Thyroid gland (tissue), 4 donors: ENCODE measurements around the gene ACAA1. TPM values are rescaled to one million over a fixed set of nuclear protein-coding genes. Genes with fewer than 3 reads are reported as not detected.

Source experiments
- DNase-seq, 2 donors: peaks; one replicate each; pipeline ENCODE4 v3.0.0-alpha.2; 2019
- H3K27ac ChIP-seq, 3 donors: fragments of 200-600 bp; sonication (generic); 1 replicate in 2 of 3; 2 replicates in 1 of 3; pipeline ENCODE4 v1.5.1; 2016 to 2019; ENCODE audit warnings: mild to moderate bottlenecking in 1 of 3, moderate library complexity in 1 of 3
- H3K27me3 ChIP-seq: fragments of 200-600 bp; sonication (generic); one replicate; pipeline ENCODE4 v1.5.1; 2019
- H3K36me3 ChIP-seq, 2 donors: fragments of 200-600 bp; sonication (generic); one replicate each; pipeline ENCODE4 v1.5.1; 2016 to 2019
- H3K4me1 ChIP-seq, 2 donors: fragments of 200-600 bp; sonication (generic); one replicate each; pipeline ENCODE4 v1.5.1; 2017 to 2019
- H3K4me3 ChIP-seq, 3 donors: fragments of 200-600 bp; sonication (generic); replicated peaks in 1 of 3; 1 replicate in 2 of 3; 2 replicates in 1 of 3; pipeline ENCODE4 v1.5.1; 2016; ENCODE audit warnings: mild to moderate bottlenecking in 1 of 3
- H3K9me3 ChIP-seq: fragments of 200-600 bp; sonication (generic); one replicate; pipeline ENCODE4 v1.5.1; 2017
- POLR2A ChIP-seq, 2 donors: fragments of 450-650 bp; IDR thresholded peaks; one replicate each; pipeline ENCODE4 v1.6.1; 2017; ENCODE audit warnings: antibody characterized with exemption in 2 of 2, mild to moderate bottlenecking in 2 of 2, moderate library complexity in 1 of 2
- WGBS, 2 donors: methylation state at CpG; one replicate each; pipeline ENCODE4 v1.1.5; 2017; 5-methylcytosine and 5-hydroxymethylcytosine counted together
- intact Hi-C: fragments of 100-400 bp; cut with DNase I; formaldehyde crosslinking; loops from one replicate; pipeline ENCODE4 v1.15.1; 2023
- total RNA-seq, 4 donors: library from RNA; depleted of rRNA; stranded (reverse); fragments of >200 nt; gene quantifications; one replicate each; pipeline ENCODE4 v1.2.3, GENCODE V29; 2016
- TF ChIP-seq, protein P1 (sequence below), 6 experiments: fragments of 200-600 bp in 3 of 6; fragments of 450-650 bp in 3 of 6; sonication (generic) in 3 of 6; IDR thresholded peaks; one replicate each; pipeline ENCODE4 v1.5.1; 2016 to 2019; ENCODE audit warnings: antibody characterized with exemption in 6 of 6, mild to moderate bottlenecking in 2 of 6, inconsistent platforms in 1 of 6, moderate library complexity in 1 of 6

ACAA1 gene
- total RNA-seq, 4 donors from 2014 or later = 63.3 to 86.1 (median 75.1) TPM

DNA sequence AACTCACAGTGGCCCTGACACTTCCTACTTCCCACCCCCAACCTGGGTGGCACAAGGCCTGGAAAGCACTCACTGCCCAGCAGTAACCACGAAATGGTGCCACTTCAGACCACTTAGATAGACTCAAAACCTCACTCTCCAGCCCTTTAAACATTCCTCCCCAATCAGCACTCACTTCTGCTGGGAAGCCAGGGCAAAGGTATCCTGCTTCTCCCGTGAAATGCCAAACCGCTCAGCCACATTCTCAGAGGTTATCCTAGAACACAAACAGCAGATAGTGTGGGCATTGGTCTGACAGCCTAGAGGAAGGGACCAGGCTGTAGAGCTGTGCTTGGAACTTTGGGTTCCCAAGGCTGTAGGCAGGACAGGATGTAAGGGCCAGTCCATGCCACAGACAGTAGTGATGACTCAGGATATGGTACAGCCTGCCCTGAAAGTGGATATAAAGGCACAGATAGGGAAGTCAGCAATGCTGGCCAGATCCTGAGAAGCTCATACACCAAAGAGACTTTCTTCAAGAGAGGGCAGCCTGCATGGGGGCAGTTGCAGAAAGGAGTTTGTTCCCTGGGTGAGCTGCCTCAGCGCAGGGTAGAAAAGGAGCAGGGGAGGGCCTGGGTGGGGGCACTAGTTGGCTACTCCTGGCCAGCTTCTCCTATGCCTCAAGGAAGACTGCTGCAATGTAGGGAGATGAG lies 9.2 kb downstream of the ACAA1 start:
- Histone ChIP-seq H3K9me3 (no peaks in the 10 kb centered on the region), H3K4me3 (no peak overlapping the region), H3K27ac (no peak overlapping the region), H3K4me1 (peaks cover 0 to 11% of the 10 kb centered on the region in 2 donors), H3K36me3 (peaks cover 64 to 87% of the 10 kb centered on the region in 2 donors), H3K27me3 (no peaks in the 10 kb centered on the region)
- WGBS, 2 donors = 46 to 61% methylated on average over 3 to 4 of the region's 4 CpGs
- TF ChIP-seq, protein P1, sequence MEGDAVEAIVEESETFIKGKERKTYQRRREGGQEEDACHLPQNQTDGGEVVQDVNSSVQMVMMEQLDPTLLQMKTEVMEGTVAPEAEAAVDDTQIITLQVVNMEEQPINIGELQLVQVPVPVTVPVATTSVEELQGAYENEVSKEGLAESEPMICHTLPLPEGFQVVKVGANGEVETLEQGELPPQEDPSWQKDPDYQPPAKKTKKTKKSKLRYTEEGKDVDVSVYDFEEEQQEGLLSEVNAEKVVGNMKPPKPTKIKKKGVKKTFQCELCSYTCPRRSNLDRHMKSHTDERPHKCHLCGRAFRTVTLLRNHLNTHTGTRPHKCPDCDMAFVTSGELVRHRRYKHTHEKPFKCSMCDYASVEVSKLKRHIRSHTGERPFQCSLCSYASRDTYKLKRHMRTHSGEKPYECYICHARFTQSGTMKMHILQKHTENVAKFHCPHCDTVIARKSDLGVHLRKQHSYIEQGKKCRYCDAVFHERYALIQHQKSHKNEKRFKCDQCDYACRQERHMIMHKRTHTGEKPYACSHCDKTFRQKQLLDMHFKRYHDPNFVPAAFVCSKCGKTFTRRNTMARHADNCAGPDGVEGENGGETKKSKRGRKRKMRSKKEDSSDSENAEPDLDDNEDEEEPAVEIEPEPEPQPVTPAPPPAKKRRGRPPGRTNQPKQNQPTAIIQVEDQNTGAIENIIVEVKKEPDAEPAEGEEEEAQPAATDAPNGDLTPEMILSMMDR (IDR thresholded peaks at IDR 0.05) = no peak
- no peak for TF ChIP-seq POLR2A (IDR thresholded peaks at IDR 0.05)
- intact Hi-C loops = loop anchor here (10.0 kb wide), 1 partner anchor 347 kb away; no protein-coding TSS in a partner anchor
- peak; percentile 16 to 29 for DNase-seq

DNA sequence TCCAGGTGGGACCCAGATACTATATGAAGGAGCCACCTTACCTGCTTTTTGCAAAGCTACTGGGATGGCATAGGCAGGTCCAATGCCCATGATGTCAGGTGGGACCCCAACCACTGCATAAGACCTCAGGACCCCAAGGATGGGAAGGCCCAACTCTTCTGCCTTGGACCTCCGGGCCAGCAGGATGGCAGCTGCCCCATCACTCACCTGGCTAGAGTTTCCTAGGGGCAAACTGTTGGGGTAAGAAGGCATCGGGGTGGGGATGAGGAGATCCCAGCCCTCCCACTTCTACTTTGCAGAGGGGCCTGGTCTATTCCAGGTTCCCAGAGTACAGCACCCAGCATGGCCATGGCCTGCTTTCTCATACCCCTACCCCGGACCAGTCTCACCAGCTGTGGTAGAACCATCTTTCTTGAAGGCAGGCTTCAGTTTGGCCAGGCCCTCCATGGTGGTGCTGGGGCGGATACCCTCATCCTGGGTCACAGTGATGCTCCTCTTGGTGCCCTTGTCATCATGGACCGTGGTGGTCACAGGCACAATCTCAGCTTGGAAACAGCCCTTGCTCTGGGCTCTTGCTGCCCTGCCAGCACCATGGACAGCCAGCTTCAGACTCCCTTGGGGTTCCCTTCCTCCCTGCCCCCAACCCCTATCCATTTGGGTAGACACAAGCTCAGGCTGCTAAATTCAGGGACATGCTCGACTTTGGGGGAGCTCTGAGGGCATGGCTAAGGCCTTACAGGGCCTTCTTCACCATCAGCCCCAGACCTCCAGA lies 10.6 kb downstream of the ACAA1 start:
- no peak for DNase-seq
- WGBS, 2 donors = 95 to 98% methylated on average over 5 to 6 of the region's 6 CpGs
- no peaks in the 10 kb centered on the region for H3K27me3 ChIP-seq
- H3K36me3 ChIP-seq = peaks cover 78 to 93% of the 10 kb centered on the region in 2 donors
- no peak overlapping the region for H3K4me3 ChIP-seq
- H3K9me3 ChIP-seq = no peaks in the 10 kb centered on the region
- H3K27ac ChIP-seq = no peak overlapping the region
- intact Hi-C loops = loop anchor here (10.0 kb wide), 1 partner anchor 348 kb away; no protein-coding TSS in a partner anchor
- no peak for TF ChIP-seq POLR2A (IDR thresholded peaks at IDR 0.05)
- TF ChIP-seq, protein P1 (IDR thresholded peaks at IDR 0.05) = no peak
- peaks cover 0 to 8% of the 10 kb centered on the region in 2 donors for H3K4me1 ChIP-seq

DNA sequence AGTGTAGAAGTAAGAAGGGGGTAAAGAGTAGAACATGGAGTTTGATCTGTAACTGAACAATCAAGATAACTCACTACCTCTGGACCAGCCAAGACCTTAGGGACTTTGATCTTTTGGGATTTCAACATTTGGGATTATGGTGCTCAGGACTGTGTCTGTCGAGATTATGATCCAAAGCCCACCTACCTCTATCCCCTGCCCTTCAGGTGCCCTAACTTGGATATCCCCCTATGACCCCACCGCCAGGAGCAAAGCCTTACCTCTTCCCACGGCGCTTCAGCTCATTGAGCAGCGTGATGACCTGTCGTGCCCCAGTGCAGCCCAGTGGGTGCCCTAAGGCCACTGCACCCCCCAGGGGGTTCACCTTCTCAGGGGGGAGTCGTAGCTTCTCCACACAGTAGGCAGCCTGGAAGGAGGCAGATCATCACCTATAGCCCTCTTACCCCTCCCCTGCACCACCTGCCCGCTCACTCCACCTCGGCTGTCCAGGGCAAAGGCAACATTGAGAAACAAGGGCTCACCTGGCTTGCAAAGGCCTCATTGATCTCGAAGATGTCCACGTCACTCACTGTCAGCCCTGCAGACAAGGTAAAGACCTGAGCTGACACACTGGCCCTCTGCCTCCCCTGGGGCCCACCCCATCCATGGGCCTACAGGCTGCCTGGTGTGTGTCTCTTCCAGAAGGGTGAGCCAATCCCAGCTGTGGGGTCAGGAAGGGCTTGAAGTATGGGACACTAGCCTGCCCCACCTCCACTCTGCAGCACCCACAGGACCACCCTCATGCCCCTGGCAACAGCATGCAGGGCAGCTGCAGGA lies 11.4 kb downstream of the ACAA1 start:
- 95 to 96% methylated on average over 6 to 11 of the region's 11 CpGs for WGBS, 2 donors
- DNase-seq = no peak
- H3K27ac ChIP-seq = no peak overlapping the region
- no peaks in the 10 kb centered on the region for H3K27me3 ChIP-seq
- peaks cover 72 to 85% of the 10 kb centered on the region in 2 donors for H3K36me3 ChIP-seq
- TF ChIP-seq, protein P1 (IDR thresholded peaks at IDR 0.05) = no peak
- no peak for TF ChIP-seq POLR2A (IDR thresholded peaks at IDR 0.05)
- H3K4me1 ChIP-seq = peaks cover 0 to 8% of the 10 kb centered on the region in 2 donors
- intact Hi-C loops = loop anchor here (10.0 kb wide), 1 partner anchor 349 kb away; no protein-coding TSS in a partner anchor
- H3K9me3 ChIP-seq = no peaks in the 10 kb centered on the region
- no peak overlapping the region for H3K4me3 ChIP-seq

DNA sequence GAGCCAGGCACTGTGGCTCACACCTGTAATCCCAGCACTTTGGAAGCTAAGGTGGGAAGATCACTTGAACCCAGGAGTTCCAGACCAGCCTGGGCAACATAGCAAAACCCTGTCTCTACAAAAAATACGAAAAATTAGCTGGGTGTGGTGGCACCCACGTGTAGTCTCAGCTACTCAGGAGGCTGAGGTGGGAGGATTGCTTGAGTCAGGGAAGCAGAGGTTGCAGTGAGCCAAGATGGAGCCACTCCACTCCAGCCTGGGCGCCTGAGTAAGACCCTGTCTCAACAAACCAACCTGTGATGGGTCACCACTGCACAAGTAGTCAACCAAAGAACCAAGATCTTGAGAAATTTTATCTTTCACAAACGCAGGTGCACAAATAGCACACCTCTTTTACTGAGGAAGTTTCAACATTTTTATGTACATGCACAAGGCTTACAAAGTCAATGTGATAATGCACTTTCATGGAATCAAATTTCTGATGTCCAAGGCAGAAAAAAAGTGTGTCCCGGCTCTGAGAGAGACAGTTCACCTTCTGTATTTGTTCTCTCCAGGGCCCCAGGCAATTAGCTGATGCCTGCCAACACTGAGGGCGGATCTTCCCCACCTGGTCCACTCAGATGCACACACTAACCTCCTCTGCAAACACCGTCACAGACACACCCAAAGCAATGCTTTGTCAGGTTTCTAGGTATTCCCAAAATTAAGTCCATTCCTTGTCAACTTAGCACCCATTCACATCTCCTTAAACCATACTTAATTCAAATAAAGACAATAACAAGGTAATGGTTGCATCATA lies 12.4 kb downstream of the ACAA1 start:
- TF ChIP-seq, protein P1 (IDR thresholded peaks at IDR 0.05) = no peak
- no peak for TF ChIP-seq POLR2A (IDR thresholded peaks at IDR 0.05)
- H3K4me3 ChIP-seq = no peak overlapping the region
- peaks cover 0 to 8% of the 10 kb centered on the region in 2 donors for H3K4me1 ChIP-seq
- intact Hi-C loops = loop anchor here (10.0 kb wide), 1 partner anchor 350 kb away; no protein-coding TSS in a partner anchor
- DNase-seq = no peak
- no peak overlapping the region for H3K27ac ChIP-seq
- no peaks in the 10 kb centered on the region for H3K9me3 ChIP-seq
- no peaks in the 10 kb centered on the region for H3K27me3 ChIP-seq
- WGBS, 2 donors = 84 to 85% methylated on average over 7 of the region's 7 CpGs
- peaks cover 65 to 76% of the 10 kb centered on the region in 2 donors for H3K36me3 ChIP-seq
